Ishikawa (cell line): Measurements from ENCODE around the gene NR3C1.

Experiments
- CEBPB ChIP-seq: IDR thresholded peaks from 2 replicates; pipeline ENCODE4 v1.6.1; 2012
- CREB1 ChIP-seq: IDR thresholded peaks from 2 replicates; pipeline ENCODE4 v1.6.1; 2012; ENCODE audit warnings: low read depth
- EGR1 ChIP-seq: IDR thresholded peaks from 2 replicates; pipeline ENCODE4 v1.6.1; 2012
- EP300 ChIP-seq: IDR thresholded peaks from 2 replicates; pipeline ENCODE4 v1.6.1; 2012; ENCODE audit warnings: borderline replicate concordance
- FOXM1 ChIP-seq: IDR thresholded peaks from 2 replicates; pipeline ENCODE4 v1.6.1; 2012; ENCODE audit warnings: low read depth, borderline replicate concordance
- MAX ChIP-seq: IDR thresholded peaks from 2 replicates; pipeline ENCODE4 v1.6.1; 2012
- RAD21 ChIP-seq: IDR thresholded peaks from 2 replicates; pipeline ENCODE4 v1.6.1; 2012; ENCODE audit warnings: low read depth
- REST ChIP-seq: IDR thresholded peaks from 2 replicates; pipeline ENCODE4 v1.6.1; 2012; ENCODE audit warnings: low read depth, mild to moderate bottlenecking
- TAF1 ChIP-seq: IDR thresholded peaks from 2 replicates; pipeline ENCODE4 v1.6.1; 2012; ENCODE audit warnings: low read depth, mild to moderate bottlenecking
- USF1 ChIP-seq: IDR thresholded peaks from 2 replicates; pipeline ENCODE4 v1.6.1; 2012
- YY1 ChIP-seq: IDR thresholded peaks from 2 replicates; pipeline ENCODE4 v1.6.1; 2012; ENCODE audit warnings: low read depth
- ZBTB7A ChIP-seq: IDR thresholded peaks from 2 replicates; pipeline ENCODE4 v1.6.1; 2012; ENCODE audit warnings: low read depth

GRCh38 chr5:143433670-143434069 lies 30.2 kb upstream of the NR3C1 start:
- no peak for TF ChIP-seq ZBTB7A
- TF ChIP-seq CEBPB = no peak
- TF ChIP-seq TAF1 = no peak
- TF ChIP-seq REST = no peak
- no peak for TF ChIP-seq RAD21
- no peak for TF ChIP-seq MAX
- TF ChIP-seq FOXM1 = no peak
- no peak for TF ChIP-seq YY1
- TF ChIP-seq USF1 = no peak
- no peak for TF ChIP-seq EP300
- TF ChIP-seq CREB1 = no peak
- no peak for TF ChIP-seq EGR1
